GM12878 (cell line): ENCODE data around the gene UTP3. TPM values are rescaled to one million over a fixed set of nuclear protein-coding genes. Genes with fewer than 3 reads are reported as not detected.

Experiments used
- ATAC-seq: fragments of 200-7000 bp; cut with Tn5 transposase; 3 replicates; pipeline ENCODE4 v1.9.1; 2020; ENCODE audit warnings: mild to moderate bottlenecking, moderate library complexity
- BruUV-seq: library from RNA; stranded (reverse); fragments of 400-500 nt; replicated peaks from 2 replicates; lab custom pipeline; 2021; lab: Mats Ljungman, UMichigan
- CTCF ChIA-PET: fragments of 300-600 bp; sonication (Branson Sonifier 250); formaldehyde crosslinking; extraction: SDS; loops from one replicate; lab custom pipeline; 2021; ENCODE audit warnings: inconsistent platforms; lab: Yijun Ruan, JAX
- POLR2A ChIA-PET: fragments of 350-600 bp; formaldehyde crosslinking; extraction: SDS; loops from one replicate; lab custom pipeline; 2021; ENCODE audit warnings: inconsistent platforms; lab: Charles Lee
- RAD21 ChIA-PET: fragments of 300-600 bp; sonication (Branson Sonifier 250); formaldehyde crosslinking; loops from one replicate; lab custom pipeline; 2023; ENCODE audit warnings: antibody characterized with exemption; ENCODE audit not compliant: unreplicated experiment; lab: Charles Lee
- SMC1A ChIA-PET: fragments of 300-600 bp; sonication (Branson Sonifier 250); formaldehyde crosslinking; loops from one replicate; lab custom pipeline; 2023; ENCODE audit not compliant: unreplicated experiment, uncharacterized antibody; lab: Charles Lee
- DNase-seq: peaks from one replicate; pipeline ENCODE4 v3.0.0-alpha.2; 2011; ENCODE audit warnings: low read depth, low spot score
- FAIRE-seq: peaks from 3 replicates; lab custom pipeline; 2011; peaks lifted over from hg19 to GRCh38; lab: Jason Lieb, UNC
- H2AFZ ChIP-seq: 2 replicates; pipeline ENCODE4 v1.6.0; 2011; ENCODE audit warnings: low read depth, low read length, control low read depth; ENCODE audit not compliant: control insufficient read depth
- H3K27ac ChIP-seq: 2 replicates; pipeline ENCODE4 v1.5.1; 2011; ENCODE audit warnings: control low read depth; ENCODE audit not compliant: control insufficient read depth, insufficient read depth
- H3K27me3 ChIP-seq, 2 experiments: replicated peaks in 1 of 2; 2 replicates each; pipeline versions ENCODE4 v1.6.0 to v1.6.1; 2011; ENCODE audit warnings: low read length in 1 of 2; ENCODE audit not compliant: control insufficient read depth in 2 of 2, insufficient read depth in 2 of 2
- H3K36me3 ChIP-seq, 2 experiments: 2 replicates each; pipeline ENCODE4 v1.5.1; 2011; ENCODE audit warnings: low read length in 1 of 2; ENCODE audit not compliant: control insufficient read depth in 2 of 2, insufficient read depth in 2 of 2
- H3K4me1 ChIP-seq: 2 replicates; pipeline ENCODE4 v1.6.1; 2011; ENCODE audit warnings: mild to moderate bottlenecking, low read length, moderate library complexity, mixed read lengths; ENCODE audit not compliant: control insufficient read depth, insufficient read depth
- H3K4me2 ChIP-seq: 2 replicates; pipeline ENCODE4 v1.6.0; 2011; ENCODE audit warnings: control low read depth; ENCODE audit not compliant: control insufficient read depth, insufficient read depth
- H3K4me3 ChIP-seq: fragments of 200-600 bp; sonication (generic); 2 replicates; pipeline ENCODE4 v1.5.1; 2016
- H3K79me2 ChIP-seq: 2 replicates; pipeline ENCODE4 v1.6.0; 2011; ENCODE audit warnings: low read length; ENCODE audit not compliant: control insufficient read depth, insufficient read depth
- H3K9ac ChIP-seq: 2 replicates; pipeline ENCODE4 v1.8.0; 2011; ENCODE audit warnings: low read length, control low read depth, mixed read lengths; ENCODE audit not compliant: control insufficient read depth, insufficient read depth
- H3K9me3 ChIP-seq: replicated peaks from 3 replicates; pipeline ENCODE4 v1.5.1; 2011; ENCODE audit warnings: mild to moderate bottlenecking, low read length; ENCODE audit not compliant: control insufficient read depth, insufficient read depth
- H4K20me1 ChIP-seq: 2 replicates; pipeline ENCODE4 v1.6.0; 2011; ENCODE audit not compliant: control insufficient read depth, insufficient read depth
- CHD4 ChIP-seq: fragments of 200-600 bp; sonication (generic); IDR thresholded peaks from 2 replicates; pipeline ENCODE4 v1.6.1; 2016; ENCODE audit warnings: mild to moderate bottlenecking
- DPF2 ChIP-seq: fragments of 450-650 bp; IDR thresholded peaks from 2 replicates; pipeline ENCODE4 v1.6.1; 2017; ENCODE audit warnings: mild to moderate bottlenecking
- EED ChIP-seq: sonication (generic); IDR thresholded peaks from 2 replicates; pipeline ENCODE4 v1.6.1; 2016; ENCODE audit warnings: antibody characterized with exemption, low read depth
- EP300 ChIP-seq, 2 experiments: fragments of 150-350 bp in 1 of 2; IDR thresholded peaks; 2 replicates each; pipeline ENCODE4 v1.6.1; 2011 to 2012; ENCODE audit warnings: low read depth in 2 of 2, low read length in 2 of 2, borderline replicate concordance in 1 of 2, improper control_type of control experiment in 1 of 2, inconsistent platforms in 1 of 2; ENCODE audit not compliant: control insufficient read depth in 1 of 2
- HCFC1 ChIP-seq: fragments of 150-350 bp; IDR thresholded peaks from 2 replicates; pipeline ENCODE4 v1.6.1; 2014; ENCODE audit warnings: low read length
- HDAC2 ChIP-seq: fragments of 200-600 bp; sonication (generic); IDR thresholded peaks from 2 replicates; pipeline ENCODE4 v1.6.1; 2017
- IRF4 ChIP-seq: IDR thresholded peaks from 2 replicates; pipeline ENCODE4 v1.6.1; 2011; ENCODE audit warnings: low read depth, low read length
- SP1 ChIP-seq: IDR thresholded peaks from one replicate; pipeline ENCODE4 v1.6.1; 2011; ENCODE audit warnings: low read depth, low read length
- TCF7 ChIP-seq: IDR thresholded peaks from 2 replicates; pipeline ENCODE4 v1.6.1; 2014; ENCODE audit warnings: antibody characterized with exemption, borderline replicate concordance
- ZNF217 ChIP-seq: fragments of 450-650 bp; IDR thresholded peaks from 2 replicates; pipeline ENCODE4 v1.6.1; 2017; ENCODE audit warnings: antibody characterized with exemption, mild to moderate bottlenecking
- WGBS: methylation state at CpG from one replicate; pipeline ENCODE4 v1.1.6; 2016; ENCODE audit warnings: low lambda C conversion rate; ENCODE audit not compliant: insufficient replicate concordance, insufficient coverage; ENCODE audit errors: missing lambda C conversion rate; 5-methylcytosine and 5-hydroxymethylcytosine counted together
- in situ Hi-C: fragments of 300-500 bp; cut with MboI; formaldehyde crosslinking; loops from 9 replicates; pipeline ENCODE4 v1.14.3; 2018; ENCODE audit warnings: mixed read lengths
- intact Hi-C: fragments of 100-400 bp; cut with micrococcal nuclease; formaldehyde crosslinking; loops from one replicate; pipeline ENCODE4 v1.14.2; 2022; ENCODE audit not compliant: unreplicated experiment
- polyA plus RNA-seq, 11 experiments: library from polyadenylated mRNA; depleted of rRNA in 4 of 11; unstranded in 6 of 11; stranded (reverse) in 5 of 11; fragments of >200 nt; fragmentation: Nextera tagmentation in 4 of 11; fragmentation: Illumina TruSeq in 1 of 11; extraction: Ambion mirVana in 4 of 11; extraction: Trizol in 1 of 11; gene quantifications; 1 replicate in 1 of 11; 2 replicates in 10 of 11; pipeline versions ENCODE4 v1.2.1 to v1.2.3, GENCODE V29; 2011 to 2016; ENCODE audit warnings: inconsistent platforms in 2 of 11, missing spikeins in 2 of 11, low read depth in 1 of 11
- total RNA-seq, 4 experiments: library from RNA; depleted of rRNA in 3 of 4; stranded (reverse); fragments of >200 nt in 3 of 4; fragmentation: Illumina TruSeq in 1 of 4; extraction: Trizol in 1 of 4; gene quantifications; 2 replicates each; pipeline versions ENCODE4 v1.2.1 to v1.2.3, GENCODE V29; 2013 to 2021

Gene UTP3
- total and polyA plus RNA-seq, 10 of the 15 experiments (the other 5 are each of a cell fraction or from before 2014, with no cell fraction given), result 15.8 to 60.7 (median 22.5) TPM

DNA sequence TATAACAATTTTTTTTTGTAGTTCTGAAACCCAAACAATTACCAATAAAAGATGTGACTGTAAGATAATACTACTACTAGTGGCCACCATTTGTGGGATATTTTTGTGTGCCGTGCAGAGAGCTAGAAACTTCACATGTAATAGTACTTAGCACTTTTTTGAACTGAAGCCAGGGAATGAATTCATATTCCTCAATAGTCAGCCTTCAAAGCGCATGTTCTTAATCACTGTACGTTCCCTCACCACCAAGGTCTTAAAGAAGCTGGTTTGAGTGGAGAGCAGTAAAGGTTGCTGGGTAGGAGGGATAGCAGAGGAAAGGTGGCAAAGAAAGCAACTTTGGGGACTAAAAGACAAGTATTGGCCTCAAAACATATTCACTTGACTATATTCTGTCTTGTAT lies 23.8 kb downstream of the UTP3 start:
- Histone ChIP-seq H3K27ac (no peak overlapping the region), H4K20me1 (no peaks in the 10 kb centered on the region), H3K9me3 (no peaks in the 10 kb centered on the region), H3K4me3 (no peak overlapping the region), H3K27me3 (no peaks in the 10 kb centered on the region), H3K9ac (no peak overlapping the region), H3K36me3 (no peaks in the 10 kb centered on the region), H2AFZ (no peak overlapping the region), H3K79me2 (no peaks in the 10 kb centered on the region; the same call in 1 of the 2 replicates), H3K4me2 (no peak overlapping the region), H3K4me1 (peaks cover 33% of the 10 kb centered on the region)
- intact Hi-C loops, result no loop called here
- in situ Hi-C loops, result no loop called here
- no peak for ATAC-seq
- no peak for FAIRE-seq
- RAD21 ChIA-PET, result interaction anchor here (1.2 to 4.8 kb wide), 5 partner anchors 8 to 31 kb away, joined by 3 to 43 read pairs (median 6); partner anchors contain the start of gene UTP3
- 97% methylated on average over 3 of the region's 3 CpGs for WGBS
- POLR2A ChIA-PET, result interaction anchor here (1.0 to 1.9 kb wide), 5 partner anchors 8 to 44 kb away, joined by 3 to 7 read pairs (median 5); no protein-coding TSS in a partner anchor
- no peak for DNase-seq
- CTCF ChIA-PET, result interaction anchor here (0.6 to 5.0 kb wide), 7 partner anchors 9 to 531 kb away, joined by 3 to 41 read pairs (median 4); partner anchors contain the start of gene RUFY3
- no TSS peak for BruUV-seq
- SMC1A ChIA-PET, result interaction anchor here (0.7 to 5.9 kb wide), 15 partner anchors 8 to 315 kb away, joined by 3 to 65 read pairs (median 4); partner anchors contain the start of genes RUFY3 and UTP3
- no peak for TF ChIP-seq EED
- TF ChIP-seq HDAC2, result no peak

DNA sequence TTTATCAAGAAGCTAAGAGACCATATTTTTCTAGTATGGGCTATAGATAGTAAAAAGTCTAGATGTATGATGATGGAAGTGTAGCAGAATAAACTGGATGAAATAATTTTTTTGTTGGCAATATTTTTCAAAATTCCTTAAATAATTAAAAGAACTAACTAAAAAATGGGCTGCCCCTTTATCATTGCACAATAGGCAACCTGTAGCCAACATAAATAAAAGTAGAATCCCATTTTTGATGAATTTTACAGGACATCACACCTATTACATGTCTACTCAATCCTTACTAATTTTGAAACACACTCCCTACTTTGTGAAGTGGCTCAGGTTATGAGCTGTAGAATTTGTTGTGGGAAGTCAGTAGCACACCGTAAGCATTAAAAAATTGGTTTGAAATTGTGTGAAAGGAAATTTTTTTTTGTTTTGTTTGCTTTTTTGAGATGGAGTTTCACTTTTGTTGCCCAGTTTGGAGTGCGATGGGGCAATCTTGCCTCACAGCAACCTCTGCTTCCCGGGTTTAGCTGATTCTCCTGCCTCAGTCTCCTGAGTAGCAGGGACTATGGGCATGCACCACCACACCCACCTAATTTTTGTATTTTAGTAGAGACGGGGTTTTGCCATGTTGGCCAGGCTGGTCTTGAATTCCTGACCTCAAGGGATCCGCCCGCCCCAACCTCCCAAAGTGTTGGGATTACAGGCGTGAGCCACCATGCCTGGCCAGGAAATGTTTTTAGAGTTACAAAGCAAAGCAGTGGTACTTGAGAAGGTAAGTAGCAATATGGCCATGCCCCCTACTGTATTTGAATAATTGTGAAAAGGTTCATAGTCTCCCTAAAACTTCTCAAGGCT lies 24.5 kb downstream of the UTP3 start:
- Histone ChIP-seq H3K4me3 (peak overlapping the region; percentile 44), H3K9me3 (no peaks in the 10 kb centered on the region), H3K27me3 (no peaks in the 10 kb centered on the region), H4K20me1 (no peaks in the 10 kb centered on the region), H3K79me2 (no peaks in the 10 kb centered on the region; the same call in 1 of the 2 replicates), H3K36me3 (no peaks in the 10 kb centered on the region), H3K9ac (peak overlapping the region; percentile 62), H3K4me2 (peak overlapping the region; percentile 89), H3K27ac (peak overlapping the region; percentile 72), H2AFZ (peak overlapping the region; percentile 37), H3K4me1 (peaks cover 33% of the 10 kb centered on the region)
- WGBS, result 73% methylated on average over 7 of the region's 7 CpGs
- no peak for ATAC-seq
- intact Hi-C loops, result no loop called here
- no TSS peak for BruUV-seq
- in situ Hi-C loops, result no loop called here
- no peak for DNase-seq
- ChIA-PET RAD21 (interaction anchor here (0.9 to 4.8 kb wide), 7 partner anchors 9 to 281 kb away, joined by 3 to 43 read pairs (median 4); partner anchors contain the start of genes DCK and UTP3), SMC1A (interaction anchor here (0.7 to 5.9 kb wide), 16 partner anchors 9 to 316 kb away, joined by 3 to 65 read pairs (median 4); partner anchors contain the start of genes RUFY3 and UTP3), CTCF (interaction anchor here (0.6 to 5.0 kb wide), 10 partner anchors 9 to 531 kb away, joined by 3 to 41 read pairs (median 4); partner anchors contain the start of gene RUFY3), POLR2A (interaction anchor here (0.6 to 1.9 kb wide), 7 partner anchors 9 to 44 kb away, joined by 3 to 7 read pairs (median 5); no protein-coding TSS in a partner anchor)
- TF ChIP-seq IRF4 (no peak), CHD4 (no peak), EP300 (IDR thresholded peaks at IDR 0.05; ENCODE audit: borderline replicate concordance in 1 of 2, control insufficient read depth in 1 of 2, low read depth in 2 of 2, low read length in 2 of 2) (no peak), EED (no peak), TCF7 (no peak), SP1 (no peak), ZNF217 (no peak), DPF2 (no peak), HCFC1 (no peak)
- FAIRE-seq, result no peak
